ENCODE data around the gene ANK2. TPM values are rescaled to one million over a fixed set of nuclear protein-coding genes. Genes with fewer than 3 reads are reported as not detected.

ANK2 gene
- total and polyA plus RNA-seq, 4 donors: 231 to 512 (median 262) TPM

DNA sequence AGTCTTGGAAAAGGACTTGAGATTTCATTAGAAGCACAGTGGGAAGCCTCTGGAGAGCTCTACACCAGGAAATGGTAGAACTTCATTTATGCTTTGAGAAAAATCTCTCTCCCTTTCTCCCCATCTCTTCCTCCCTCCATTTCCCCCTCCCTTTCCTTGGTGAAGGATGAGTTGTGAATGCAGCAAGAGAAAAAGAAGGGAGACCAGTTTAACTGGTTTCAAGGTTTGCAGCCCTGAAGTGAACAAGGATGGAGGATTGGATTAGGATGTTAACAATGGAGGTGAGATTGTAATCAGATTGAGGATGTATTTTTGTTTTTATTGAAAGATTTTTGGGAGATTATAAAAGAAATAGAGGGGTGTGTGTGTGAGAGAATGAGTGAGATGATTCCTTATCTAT is 99.5 kb downstream of the ANK2 start:
- Histone ChIP-seq H3K27me3 (ENCODE audit: control insufficient read depth, insufficient read depth, low read length) (no peaks in the 10 kb centered on the region), H3K9me3 (ENCODE audit: control insufficient read depth, insufficient read depth, low read length) (no peaks in the 10 kb centered on the region)
- DNase-seq (ENCODE audit: low read depth in 4 of 6, low spot score in 6 of 6): no peak

GRCh38 chr4:113153529-113154101 is 104.2 kb downstream of the ANK2 start:
- no peak for DNase-seq (ENCODE audit: low read depth in 4 of 6, low spot score in 6 of 6)
- Histone ChIP-seq H3K4me1 (ENCODE audit: control insufficient read depth, insufficient read depth, low read length) (no peaks in the 10 kb centered on the region), H3K9me3 (ENCODE audit: control insufficient read depth, insufficient read depth, low read length) (no peaks in the 10 kb centered on the region), H3K27me3 (ENCODE audit: control insufficient read depth, insufficient read depth, low read length) (no peaks in the 10 kb centered on the region), H3K27ac (ENCODE audit: low read depth, low read length) (no peak overlapping the region), H3K4me3 (ENCODE audit: low read depth, low read length) (no peak overlapping the region), H3K36me3 (ENCODE audit: control insufficient read depth, insufficient read depth, low read length) (no peaks in the 10 kb centered on the region)
- WGBS (ENCODE audit: insufficient coverage): no CpG with 5 or more reads among the region's 2 CpGs

More for the DNA sequence above, 99.5 kb downstream of the ANK2 start:
- no peaks in the 10 kb centered on the region for H3K36me3 ChIP-seq (ENCODE audit: control insufficient read depth, insufficient read depth, low read length)
- no peak overlapping the region for H3K4me3 ChIP-seq (ENCODE audit: low read depth, low read length)
- peaks cover 6% of the 10 kb centered on the region for H3K4me1 ChIP-seq (ENCODE audit: control insufficient read depth, insufficient read depth, low read length)
- no peak overlapping the region for H3K27ac ChIP-seq (ENCODE audit: low read depth, low read length)

DNA sequence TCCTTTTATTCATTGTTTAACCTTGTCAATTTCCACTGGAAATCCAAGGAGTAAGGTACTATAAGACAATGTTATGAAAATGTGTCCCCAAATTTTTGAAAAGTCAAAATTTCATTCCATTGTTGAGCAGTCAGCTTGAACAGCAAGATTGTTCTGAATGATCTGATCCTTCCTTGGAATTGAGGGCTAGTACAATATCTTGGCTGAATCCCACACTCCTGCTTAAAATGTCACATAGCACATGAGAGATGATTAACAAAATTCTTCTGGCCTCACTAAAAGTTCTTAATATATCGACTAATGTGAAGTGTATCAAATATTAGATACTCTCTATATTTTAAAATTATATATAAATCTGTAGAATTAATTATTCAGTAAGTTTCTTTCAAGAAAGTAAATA is 104.8 kb downstream of the ANK2 start:
- no peaks in the 10 kb centered on the region for H3K27me3 ChIP-seq (ENCODE audit: control insufficient read depth, insufficient read depth, low read length)
- WGBS (ENCODE audit: insufficient coverage): no CpG with 5 or more reads among the region's 1 CpG
- no peak overlapping the region for H3K4me3 ChIP-seq (ENCODE audit: low read depth, low read length)
- DNase-seq (ENCODE audit: low read depth in 4 of 6, low spot score in 6 of 6): no peak
- H3K36me3 ChIP-seq (ENCODE audit: control insufficient read depth, insufficient read depth, low read length): no peaks in the 10 kb centered on the region
- H3K27ac ChIP-seq (ENCODE audit: low read depth, low read length): no peak overlapping the region
- no peaks in the 10 kb centered on the region for H3K4me1 ChIP-seq (ENCODE audit: control insufficient read depth, insufficient read depth, low read length)
- no peaks in the 10 kb centered on the region for H3K9me3 ChIP-seq (ENCODE audit: control insufficient read depth, insufficient read depth, low read length)

DNA sequence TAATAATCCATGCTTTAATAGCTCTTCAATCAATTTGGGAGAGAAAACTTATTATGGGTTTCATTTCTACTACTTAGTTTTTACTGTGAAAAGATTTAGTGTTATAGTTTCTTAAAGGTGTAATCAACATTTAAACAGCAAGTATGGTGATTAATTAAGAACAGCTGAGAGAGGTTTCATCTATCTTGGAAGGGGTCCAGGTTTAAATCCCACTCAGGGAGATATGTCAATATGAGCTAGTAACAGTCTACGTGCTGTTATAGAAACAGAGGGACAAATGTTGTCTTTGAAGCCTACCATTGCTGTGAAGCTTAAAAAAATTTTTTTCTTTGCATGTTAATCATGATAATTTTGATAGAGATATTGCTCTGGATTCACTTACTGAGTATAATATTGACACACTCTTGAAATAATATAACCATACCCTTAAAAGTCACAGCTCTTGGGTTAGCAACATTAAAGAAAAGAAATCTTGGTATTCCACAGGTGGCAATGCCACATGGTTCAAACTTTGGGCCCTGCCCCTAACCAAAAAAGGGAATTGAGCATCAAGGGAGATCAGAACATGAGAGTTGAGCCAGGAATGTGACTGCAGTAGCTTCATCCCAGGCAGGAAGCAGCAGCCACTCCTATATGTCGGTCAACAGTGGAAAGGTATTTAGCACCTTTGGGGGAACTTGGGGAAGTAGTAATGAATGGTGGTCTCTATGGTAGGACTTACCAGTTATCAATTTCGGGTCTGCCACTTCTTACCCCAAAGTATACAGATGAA is 107.8 kb downstream of the ANK2 start:
- no CpG with 5 or more reads among the region's 3 CpGs for WGBS (ENCODE audit: insufficient coverage)
- Histone ChIP-seq H3K4me3 (ENCODE audit: low read depth, low read length) (no peak overlapping the region), H3K4me1 (ENCODE audit: control insufficient read depth, insufficient read depth, low read length) (no peaks in the 10 kb centered on the region), H3K27ac (ENCODE audit: low read depth, low read length) (no peak overlapping the region), H3K36me3 (ENCODE audit: control insufficient read depth, insufficient read depth, low read length) (no peaks in the 10 kb centered on the region), H3K9me3 (ENCODE audit: control insufficient read depth, insufficient read depth, low read length) (no peaks in the 10 kb centered on the region), H3K27me3 (ENCODE audit: control insufficient read depth, insufficient read depth, low read length) (no peaks in the 10 kb centered on the region)
- DNase-seq (ENCODE audit: low read depth in 4 of 6, low spot score in 6 of 6): peak in 1 of 6 donors; percentile 36

DNA sequence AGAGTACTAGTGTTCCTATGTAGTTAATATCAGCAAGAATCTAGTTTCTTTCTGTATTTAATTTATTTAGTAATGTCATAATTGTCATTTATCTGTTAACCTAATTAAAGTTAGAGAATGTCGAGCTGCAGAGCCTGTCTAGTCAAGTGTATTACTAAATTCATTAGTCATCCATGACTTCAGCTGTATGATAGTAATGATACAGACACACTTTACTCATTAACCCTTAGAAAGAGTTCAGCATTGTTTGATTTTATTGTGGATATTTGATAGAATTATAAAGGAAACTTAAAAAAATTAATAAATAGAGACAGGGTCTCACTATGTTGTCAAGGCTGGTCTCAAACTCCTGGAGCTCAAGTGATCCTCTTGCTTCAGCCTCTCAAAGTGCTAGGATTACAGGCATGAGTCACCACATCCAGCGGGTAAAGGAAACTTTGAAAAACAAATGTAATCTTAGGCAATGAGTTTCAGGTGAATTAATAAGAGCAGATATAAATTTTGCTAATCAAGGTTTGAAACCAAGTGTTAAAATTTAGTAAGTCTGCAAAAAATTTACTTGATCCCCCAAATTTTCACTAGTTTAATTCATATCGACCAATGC is 110.6 kb downstream of the ANK2 start:
- Histone ChIP-seq H3K27ac (ENCODE audit: low read depth, low read length) (no peak overlapping the region), H3K4me3 (ENCODE audit: low read depth, low read length) (no peak overlapping the region), H3K36me3 (ENCODE audit: control insufficient read depth, insufficient read depth, low read length) (no peaks in the 10 kb centered on the region), H3K27me3 (ENCODE audit: control insufficient read depth, insufficient read depth, low read length) (no peaks in the 10 kb centered on the region), H3K9me3 (ENCODE audit: control insufficient read depth, insufficient read depth, low read length) (no peaks in the 10 kb centered on the region), H3K4me1 (ENCODE audit: control insufficient read depth, insufficient read depth, low read length) (no peaks in the 10 kb centered on the region)
- no peak for DNase-seq (ENCODE audit: low read depth in 4 of 6, low spot score in 6 of 6)
- WGBS (ENCODE audit: insufficient coverage): no CpG with 5 or more reads among the region's 3 CpGs

- 100% methylated on average over 2 of the region's 3 CpGs for WGBS (ENCODE audit: insufficient coverage)
- Histone ChIP-seq H3K4me1 (ENCODE audit: control insufficient read depth, insufficient read depth, low read length) (no peaks in the 10 kb centered on the region), H3K9me3 (ENCODE audit: control insufficient read depth, insufficient read depth, low read length) (no peaks in the 10 kb centered on the region), H3K27ac (ENCODE audit: low read depth, low read length) (no peak overlapping the region), H3K27me3 (ENCODE audit: control insufficient read depth, insufficient read depth, low read length) (no peaks in the 10 kb centered on the region), H3K36me3 (ENCODE audit: control insufficient read depth, insufficient read depth, low read length) (no peaks in the 10 kb centered on the region), H3K4me3 (ENCODE audit: low read depth, low read length) (no peak overlapping the region)
- DNase-seq (ENCODE audit: low read depth in 4 of 6, low spot score in 6 of 6): no peak
Observed at GRCh38 chr4:113160548-113160947, 111.1 kb downstream of the ANK2 start.

DNA sequence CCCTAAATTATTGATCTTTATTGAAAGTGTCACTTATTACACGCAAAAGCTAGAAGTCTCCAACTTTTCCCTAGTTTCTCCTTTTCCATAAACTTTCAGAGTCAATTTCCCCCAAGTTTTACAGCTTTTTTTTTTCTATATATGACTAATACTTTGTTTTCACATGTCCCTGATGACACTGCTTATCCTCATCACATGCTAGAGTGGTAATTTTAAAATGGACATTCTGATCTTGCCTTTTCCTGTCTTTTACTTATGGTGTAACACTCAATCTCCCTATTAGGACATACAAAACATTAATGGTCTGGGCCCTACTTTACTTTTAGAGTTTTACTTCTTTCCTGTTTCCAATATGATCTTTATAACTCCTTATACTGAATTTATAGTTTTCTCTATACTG is 112.6 kb downstream of the ANK2 start:
- no peaks in the 10 kb centered on the region for H3K9me3 ChIP-seq (ENCODE audit: control insufficient read depth, insufficient read depth, low read length)
- H3K36me3 ChIP-seq (ENCODE audit: control insufficient read depth, insufficient read depth, low read length): no peaks in the 10 kb centered on the region
- no peak overlapping the region for H3K4me3 ChIP-seq (ENCODE audit: low read depth, low read length)
- no CpG with 5 or more reads among the region's 1 CpG for WGBS (ENCODE audit: insufficient coverage)
- no peaks in the 10 kb centered on the region for H3K27me3 ChIP-seq (ENCODE audit: control insufficient read depth, insufficient read depth, low read length)
- no peak overlapping the region for H3K27ac ChIP-seq (ENCODE audit: low read depth, low read length)
- no peaks in the 10 kb centered on the region for H3K4me1 ChIP-seq (ENCODE audit: control insufficient read depth, insufficient read depth, low read length)
- DNase-seq (ENCODE audit: low read depth in 4 of 6, low spot score in 6 of 6): no peak

GRCh38 chr4:113169368-113169767 is 119.9 kb downstream of the ANK2 start:
- no peak for DNase-seq (ENCODE audit: low read depth in 4 of 6, low spot score in 6 of 6)
- H3K36me3 ChIP-seq (ENCODE audit: control insufficient read depth, insufficient read depth, low read length): no peaks in the 10 kb centered on the region
- no peaks in the 10 kb centered on the region for H3K9me3 ChIP-seq (ENCODE audit: control insufficient read depth, insufficient read depth, low read length)
- no peaks in the 10 kb centered on the region for H3K4me1 ChIP-seq (ENCODE audit: control insufficient read depth, insufficient read depth, low read length)
- no CpG with 5 or more reads among the region's 5 CpGs for WGBS (ENCODE audit: insufficient coverage)
- H3K27ac ChIP-seq (ENCODE audit: low read depth, low read length): no peak overlapping the region
- no peaks in the 10 kb centered on the region for H3K27me3 ChIP-seq (ENCODE audit: control insufficient read depth, insufficient read depth, low read length)
- H3K4me3 ChIP-seq (ENCODE audit: low read depth, low read length): no peak overlapping the region

- H3K9me3 ChIP-seq (ENCODE audit: control insufficient read depth, insufficient read depth, low read length): no peaks in the 10 kb centered on the region
- no peaks in the 10 kb centered on the region for H3K27me3 ChIP-seq (ENCODE audit: control insufficient read depth, insufficient read depth, low read length)
- H3K4me3 ChIP-seq (ENCODE audit: low read depth, low read length): no peak overlapping the region
- no peaks in the 10 kb centered on the region for H3K4me1 ChIP-seq (ENCODE audit: control insufficient read depth, insufficient read depth, low read length)
- peak overlapping the region; percentile 41 for H3K27ac ChIP-seq (ENCODE audit: low read depth, low read length)
- WGBS (ENCODE audit: insufficient coverage): no CpG with 5 or more reads among the region's 5 CpGs
- no peaks in the 10 kb centered on the region for H3K36me3 ChIP-seq (ENCODE audit: control insufficient read depth, insufficient read depth, low read length)
- no peak for DNase-seq (ENCODE audit: low read depth in 4 of 6, low spot score in 6 of 6)
Observed at GRCh38 chr4:113170115-113170804, 120.8 kb downstream of the ANK2 start.

Data from spinal cord (tissue), 10 donors.